ENCODE data around the gene REEP2. TPM values are rescaled to one million over a fixed set of nuclear protein-coding genes. Genes with fewer than 3 reads are reported as not detected.

The REEP2 gene
- total RNA-seq, 1 donor from 2014 or later, result 30.6 TPM

- DNase-seq (ENCODE audit: low read depth), result no peak
- H3K4me3 ChIP-seq (ENCODE audit: low read depth, low read length), result no peak overlapping the region
- TF ChIP-seq CTCF (conservative IDR thresholded peaks at IDR 0.05; ENCODE audit: low read depth, low read length), result no peak
These were observed 20.4 kb upstream of the REEP2 start for GRCh38 chr5:138418444-138418843.

GRCh38 chr5:138425079-138425478 is 13.8 kb upstream of the REEP2 start:
- TF ChIP-seq CTCF (conservative IDR thresholded peaks at IDR 0.05; ENCODE audit: low read depth, low read length), result no peak
- no peak for DNase-seq (ENCODE audit: low read depth)
- H3K4me3 ChIP-seq (ENCODE audit: low read depth, low read length), result no peak overlapping the region

GRCh38 chr5:138435943-138436342 is 2.9 kb upstream of the REEP2 start:
- no peak for TF ChIP-seq CTCF (conservative IDR thresholded peaks at IDR 0.05; ENCODE audit: low read depth, low read length)
- DNase-seq (ENCODE audit: low read depth), result no peak
- no peak overlapping the region for H3K4me3 ChIP-seq (ENCODE audit: low read depth, low read length)

GRCh38 chr5:138438003-138438723 is 694 bp upstream of the REEP2 start:
- no peak for DNase-seq (ENCODE audit: low read depth)
- TF ChIP-seq CTCF (conservative IDR thresholded peaks at IDR 0.05; ENCODE audit: low read depth, low read length), result no peak
- H3K4me3 ChIP-seq (ENCODE audit: low read depth, low read length), result peak overlapping the region; percentile 61

GRCh38 chr5:138439477-138440158 is 761 bp downstream of the REEP2 start:
- H3K4me3 ChIP-seq (ENCODE audit: low read depth, low read length), result peak overlapping the region; percentile 61
- DNase-seq (ENCODE audit: low read depth), result no peak

GRCh38 chr5:138440159-138441073 is 1.6 kb downstream of the REEP2 start:
- no peak for DNase-seq (ENCODE audit: low read depth)
- TF ChIP-seq CTCF (conservative IDR thresholded peaks at IDR 0.05; ENCODE audit: low read depth, low read length), result no peak
- no peak overlapping the region for H3K4me3 ChIP-seq (ENCODE audit: low read depth, low read length)

More at GRCh38 chr5:138439477-138440158, 761 bp downstream of the REEP2 start:
- no peak for TF ChIP-seq CTCF (conservative IDR thresholded peaks at IDR 0.05; ENCODE audit: low read depth, low read length)
